Osteoblast (primary cell): ENCODE measurements around the gene USP2. TPM values are rescaled to one million over a fixed set of nuclear protein-coding genes. Genes with fewer than 3 reads are reported as not detected.

Experiments used
- DNase-seq: peaks from one replicate; pipeline ENCODE4 v3.0.0; 2011; ENCODE audit warnings: low spot score, mixed read lengths; ENCODE audit not compliant: insufficient read length; ENCODE audit errors: missing footprints
- H2AFZ ChIP-seq: 2 replicates; pipeline ENCODE4 v1.6.0; 2011; ENCODE audit warnings: mild to moderate bottlenecking, low read length
- H3K27ac ChIP-seq: 2 replicates; pipeline ENCODE4 v1.5.1; 2011; ENCODE audit warnings: mild to moderate bottlenecking, low read depth, low read length, moderate library complexity
- H3K27me3 ChIP-seq: 2 replicates; pipeline ENCODE4 v1.6.0; 2012; ENCODE audit warnings: mild to moderate bottlenecking, control low read depth, inconsistent platforms, low read length, moderate library complexity; ENCODE audit not compliant: insufficient read depth
- H3K36me3 ChIP-seq: 2 replicates; pipeline ENCODE4 v1.5.1; 2011; ENCODE audit warnings: mild to moderate bottlenecking, low read length, control low read depth, moderate library complexity; ENCODE audit not compliant: insufficient read depth
- H3K4me1 ChIP-seq: 2 replicates; pipeline ENCODE4 v1.5.1; 2011; ENCODE audit warnings: mild to moderate bottlenecking, low read length, control low read depth, moderate library complexity; ENCODE audit not compliant: insufficient read depth
- H3K4me2 ChIP-seq: 2 replicates; pipeline ENCODE4 v1.6.0; 2011; ENCODE audit warnings: mild to moderate bottlenecking, low read length; ENCODE audit not compliant: insufficient read depth
- H3K4me3 ChIP-seq: fragments of 200-600 bp; sonication (generic); 3 replicates; pipeline ENCODE4 v1.5.1; 2012; ENCODE audit warnings: mild to moderate bottlenecking, low read length, inconsistent platforms; ENCODE audit not compliant: insufficient read depth
- H3K79me2 ChIP-seq: 2 replicates; pipeline ENCODE4 v1.6.0; 2012; ENCODE audit warnings: mild to moderate bottlenecking, low read length, control low read depth, inconsistent platforms; ENCODE audit not compliant: insufficient read depth
- H3K9me3 ChIP-seq: 2 replicates; pipeline ENCODE4 v1.5.1; 2011; ENCODE audit warnings: low read depth, low read length, control low read depth
- H4K20me1 ChIP-seq: 2 replicates; pipeline ENCODE4 v1.6.0; 2012; ENCODE audit warnings: mild to moderate bottlenecking, low read length, control low read depth; ENCODE audit not compliant: insufficient read depth
- CTCF ChIP-seq: IDR thresholded peaks from 2 replicates; pipeline ENCODE4 v1.5.1; 2011; ENCODE audit warnings: mild to moderate bottlenecking, low read depth, low read length, moderate library complexity; ENCODE audit errors: extremely low read depth
- total RNA-seq: library from RNA; depleted of rRNA; stranded (reverse); fragments of >200 nt; gene quantifications from 2 replicates; pipeline ENCODE4 v1.2.3, GENCODE V29; 2012

USP2 gene
- total RNA-seq, 1 donor: 0.36 TPM

GRCh38 chr11:119414321-119414720, 32.8 kb upstream of the USP2 start:
- Histone ChIP-seq H3K36me3 (peaks cover 13% of the 10 kb centered on the region), H3K4me3 (no peak overlapping the region), H3K4me2 (no peak overlapping the region), H3K27ac (no peak overlapping the region), H3K4me1 (peaks cover 26% of the 10 kb centered on the region), H3K79me2 (peaks cover 10% of the 10 kb centered on the region), H2AFZ (no peak overlapping the region), H3K27me3 (no peaks in the 10 kb centered on the region), H3K9me3 (no peaks in the 10 kb centered on the region), H4K20me1 (peaks cover 7% of the 10 kb centered on the region)
- no peak for TF ChIP-seq CTCF
- DNase-seq: no peak

- Histone ChIP-seq H3K4me1 (peaks cover 7% of the 10 kb centered on the region), H3K27ac (no peak overlapping the region), H4K20me1 (no peaks in the 10 kb centered on the region), H3K36me3 (no peaks in the 10 kb centered on the region), H2AFZ (no peak overlapping the region), H3K27me3 (no peaks in the 10 kb centered on the region), H3K4me3 (no peak overlapping the region), H3K9me3 (no peaks in the 10 kb centered on the region), H3K79me2 (no peaks in the 10 kb centered on the region), H3K4me2 (no peak overlapping the region)
- DNase-seq: no peak
- TF ChIP-seq CTCF: no peak
Measured at GRCh38 chr11:119412072-119412471, 30.6 kb upstream of the USP2 start.

- no peaks in the 10 kb centered on the region for H3K27me3 ChIP-seq
- H3K4me2 ChIP-seq: no peak overlapping the region
- H3K36me3 ChIP-seq: no peaks in the 10 kb centered on the region
- DNase-seq: no peak
- no peaks in the 10 kb centered on the region for H4K20me1 ChIP-seq
- TF ChIP-seq CTCF: no peak
- H2AFZ ChIP-seq: no peak overlapping the region
- no peak overlapping the region for H3K4me3 ChIP-seq
- H3K27ac ChIP-seq: no peak overlapping the region
- H3K9me3 ChIP-seq: no peaks in the 10 kb centered on the region
- H3K4me1 ChIP-seq: no peaks in the 10 kb centered on the region
- no peaks in the 10 kb centered on the region for H3K79me2 ChIP-seq
Measured at GRCh38 chr11:119410501-119410900, 29.0 kb upstream of the USP2 start.

GRCh38 chr11:119409731-119410130, 28.2 kb upstream of the USP2 start:
- no peaks in the 10 kb centered on the region for H3K9me3 ChIP-seq
- no peaks in the 10 kb centered on the region for H3K79me2 ChIP-seq
- TF ChIP-seq CTCF: no peak
- H3K4me2 ChIP-seq: no peak overlapping the region
- no peaks in the 10 kb centered on the region for H3K27me3 ChIP-seq
- no peaks in the 10 kb centered on the region for H3K4me1 ChIP-seq
- DNase-seq: no peak
- no peaks in the 10 kb centered on the region for H3K36me3 ChIP-seq
- no peak overlapping the region for H2AFZ ChIP-seq
- no peak overlapping the region for H3K4me3 ChIP-seq
- H4K20me1 ChIP-seq: no peaks in the 10 kb centered on the region
- no peak overlapping the region for H3K27ac ChIP-seq
